ENCODE results near the gene STK25. TPM values are rescaled to one million over a fixed set of nuclear protein-coding genes. Genes with fewer than 3 reads are reported as not detected.

STK25 gene
- total RNA-seq, 1 donor from 2014 or later = 259 TPM

DNA sequence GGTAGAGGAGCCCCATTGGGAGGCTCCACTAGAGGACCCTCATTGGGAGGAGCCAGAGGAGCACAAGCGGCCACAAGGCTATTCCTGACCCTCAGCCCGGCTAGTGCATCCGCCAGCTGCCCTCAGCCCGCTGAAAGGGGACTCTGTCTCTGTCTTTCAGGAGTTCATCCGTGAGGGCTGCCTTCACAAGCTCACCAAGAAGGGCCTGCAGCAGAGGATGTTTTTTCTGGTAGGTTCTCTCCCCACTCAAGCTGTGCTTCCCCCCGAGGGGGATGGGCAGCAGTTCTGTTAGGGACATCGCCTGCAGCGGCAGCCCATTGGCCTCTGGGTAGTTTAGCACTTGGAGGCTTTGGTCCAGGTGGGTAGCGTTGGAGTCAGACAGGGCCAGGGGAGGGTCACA lies 25.1 kb downstream of the STK25 start:
- H3K36me3 ChIP-seq = peaks cover 16 to 38% of the 10 kb centered on the region in 2 donors
- H3K4me3 ChIP-seq = no peak overlapping the region
- TF ChIP-seq, protein P1, sequence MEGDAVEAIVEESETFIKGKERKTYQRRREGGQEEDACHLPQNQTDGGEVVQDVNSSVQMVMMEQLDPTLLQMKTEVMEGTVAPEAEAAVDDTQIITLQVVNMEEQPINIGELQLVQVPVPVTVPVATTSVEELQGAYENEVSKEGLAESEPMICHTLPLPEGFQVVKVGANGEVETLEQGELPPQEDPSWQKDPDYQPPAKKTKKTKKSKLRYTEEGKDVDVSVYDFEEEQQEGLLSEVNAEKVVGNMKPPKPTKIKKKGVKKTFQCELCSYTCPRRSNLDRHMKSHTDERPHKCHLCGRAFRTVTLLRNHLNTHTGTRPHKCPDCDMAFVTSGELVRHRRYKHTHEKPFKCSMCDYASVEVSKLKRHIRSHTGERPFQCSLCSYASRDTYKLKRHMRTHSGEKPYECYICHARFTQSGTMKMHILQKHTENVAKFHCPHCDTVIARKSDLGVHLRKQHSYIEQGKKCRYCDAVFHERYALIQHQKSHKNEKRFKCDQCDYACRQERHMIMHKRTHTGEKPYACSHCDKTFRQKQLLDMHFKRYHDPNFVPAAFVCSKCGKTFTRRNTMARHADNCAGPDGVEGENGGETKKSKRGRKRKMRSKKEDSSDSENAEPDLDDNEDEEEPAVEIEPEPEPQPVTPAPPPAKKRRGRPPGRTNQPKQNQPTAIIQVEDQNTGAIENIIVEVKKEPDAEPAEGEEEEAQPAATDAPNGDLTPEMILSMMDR (IDR thresholded peaks at IDR 0.05) = no peak
- H3K27me3 ChIP-seq = no peaks in the 10 kb centered on the region
- no peaks in the 10 kb centered on the region for H3K9me3 ChIP-seq
- no peaks in the 10 kb centered on the region for H3K4me1 ChIP-seq
- H3K27ac ChIP-seq = no peak overlapping the region
- no peak for DNase-seq (ENCODE audit: low spot score in 2 of 2)
- intact Hi-C loops (cut with DNase I) = no loop called here

DNA sequence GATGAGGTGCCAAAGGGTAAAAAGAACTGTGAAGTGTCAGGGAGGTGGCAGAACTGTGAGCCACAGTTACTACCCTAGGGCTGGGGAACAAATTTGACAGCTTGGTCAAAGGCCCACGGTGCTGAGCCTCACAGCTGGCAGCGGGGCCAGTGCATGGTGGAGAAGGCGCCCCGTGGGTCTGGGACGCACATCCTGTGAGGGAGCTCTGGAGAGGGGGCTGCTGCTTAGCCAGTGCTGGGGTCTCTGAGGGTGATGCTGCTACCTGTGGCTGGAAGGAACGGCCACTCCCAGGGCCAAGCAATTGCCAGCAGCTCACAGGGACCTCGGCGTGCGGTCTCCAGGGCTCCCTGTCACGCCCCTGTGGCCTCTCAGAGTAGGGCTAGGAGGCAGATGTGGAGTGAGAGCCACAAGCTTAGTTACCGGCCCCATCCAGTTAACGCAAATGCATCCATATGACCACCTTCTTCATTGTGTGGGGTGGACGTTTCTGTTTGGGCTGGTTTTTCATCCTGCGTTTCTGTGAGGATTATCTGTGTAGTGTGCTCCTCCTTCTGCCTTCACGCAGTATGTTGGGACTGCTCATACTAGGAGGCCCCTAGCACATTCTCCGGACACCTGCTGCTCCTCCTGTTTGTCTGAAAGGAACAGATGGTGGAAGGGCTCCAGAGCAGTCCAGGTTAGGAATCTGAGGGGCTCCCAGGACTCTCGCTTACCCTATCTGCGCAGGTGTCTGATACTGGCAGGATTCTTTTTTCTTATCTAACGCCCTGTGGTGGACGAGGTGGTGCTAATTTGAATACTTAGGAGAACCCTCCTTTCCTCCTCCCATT lies 26.0 kb downstream of the STK25 start:
- Histone ChIP-seq H3K36me3 (peaks cover 16 to 45% of the 10 kb centered on the region in 2 donors), H3K4me1 (no peaks in the 10 kb centered on the region), H3K9me3 (no peaks in the 10 kb centered on the region), H3K4me3 (no peak overlapping the region), H3K27me3 (no peaks in the 10 kb centered on the region), H3K27ac (no peak overlapping the region)
- DNase-seq (ENCODE audit: low spot score in 2 of 2) = no peak
- TF ChIP-seq, protein P1 (IDR thresholded peaks at IDR 0.05) = no peak
- intact Hi-C loops (cut with DNase I) = no loop called here

DNA sequence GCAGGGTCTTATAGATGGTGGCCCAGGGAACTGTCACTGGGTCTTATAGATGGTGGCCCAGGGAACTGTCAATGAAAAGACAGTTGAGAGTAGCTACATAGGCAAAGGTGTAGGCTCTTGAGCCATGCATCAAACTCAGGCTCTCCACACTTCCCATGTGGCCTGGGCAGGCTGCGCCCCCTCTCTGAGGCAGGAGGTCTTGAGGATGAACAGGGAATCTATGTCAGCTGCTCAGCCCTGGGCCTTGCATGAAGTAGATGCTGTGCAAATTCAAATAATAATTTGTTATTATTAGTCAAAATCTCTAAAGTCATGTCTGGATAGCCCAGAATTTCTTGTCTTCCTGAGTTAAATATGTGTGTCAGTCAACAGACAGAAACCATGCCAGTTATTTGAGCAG lies 26.7 kb downstream of the STK25 start:
- intact Hi-C loops (cut with DNase I) = no loop called here
- H3K36me3 ChIP-seq = peaks cover 16 to 40% of the 10 kb centered on the region in 2 donors
- no peak for DNase-seq (ENCODE audit: low spot score in 2 of 2)
- TF ChIP-seq, protein P1 (IDR thresholded peaks at IDR 0.05) = no peak
- no peak overlapping the region for H3K27ac ChIP-seq
- H3K4me1 ChIP-seq = no peaks in the 10 kb centered on the region
- no peaks in the 10 kb centered on the region for H3K27me3 ChIP-seq
- no peak overlapping the region for H3K4me3 ChIP-seq
- no peaks in the 10 kb centered on the region for H3K9me3 ChIP-seq

DNA sequence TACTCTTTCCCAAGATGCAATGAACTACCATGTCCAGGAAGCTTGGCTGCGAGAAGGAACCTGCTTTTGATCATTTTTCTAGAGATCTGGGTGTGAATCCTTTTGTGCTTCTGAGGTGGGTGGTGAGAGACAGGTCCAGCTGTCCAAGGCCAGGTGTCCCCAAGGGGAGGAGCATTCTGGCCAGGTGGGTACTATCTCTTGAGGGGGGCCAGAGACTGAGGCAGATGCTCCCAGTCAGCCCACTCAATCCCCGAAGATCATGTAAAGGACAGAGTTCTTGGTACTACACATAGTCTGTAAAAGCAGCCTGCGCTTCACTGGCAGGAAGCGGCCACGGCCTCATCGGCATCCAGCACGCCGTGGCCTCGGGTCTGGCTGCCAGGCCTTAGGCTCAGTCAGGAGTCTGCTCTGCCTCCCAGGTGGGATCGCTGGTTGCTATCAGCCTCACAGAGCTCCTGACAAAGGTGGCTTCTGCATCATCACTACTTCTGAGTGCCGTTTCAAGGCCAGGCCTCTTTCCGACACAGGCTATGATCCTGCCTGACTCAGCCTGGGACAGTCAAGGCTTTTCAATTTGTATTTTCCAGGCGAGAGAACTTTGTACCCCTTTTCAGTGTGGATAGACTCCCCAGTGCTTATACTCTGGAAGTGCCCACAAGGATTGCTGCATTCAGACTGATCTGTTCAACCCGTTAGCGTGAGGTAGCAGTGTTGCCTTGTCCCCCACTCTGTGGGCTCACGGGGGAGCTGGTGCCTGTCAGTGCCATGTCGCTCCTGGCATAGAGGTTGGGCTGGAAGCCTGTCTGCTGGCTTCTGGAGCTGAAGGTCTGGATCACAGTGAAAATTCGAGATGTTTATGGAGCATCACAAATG lies 29.1 kb downstream of the STK25 start:
- H3K27ac ChIP-seq = no peak overlapping the region
- TF ChIP-seq, protein P1 (IDR thresholded peaks at IDR 0.05) = no peak
- DNase-seq (ENCODE audit: low spot score in 2 of 2) = no peak
- peaks cover 13 to 47% of the 10 kb centered on the region in 2 donors for H3K36me3 ChIP-seq
- intact Hi-C loops (cut with DNase I) = no loop called here
- H3K4me3 ChIP-seq = no peak overlapping the region
- no peaks in the 10 kb centered on the region for H3K9me3 ChIP-seq
- H3K4me1 ChIP-seq = no peaks in the 10 kb centered on the region
- H3K27me3 ChIP-seq = no peaks in the 10 kb centered on the region

DNA sequence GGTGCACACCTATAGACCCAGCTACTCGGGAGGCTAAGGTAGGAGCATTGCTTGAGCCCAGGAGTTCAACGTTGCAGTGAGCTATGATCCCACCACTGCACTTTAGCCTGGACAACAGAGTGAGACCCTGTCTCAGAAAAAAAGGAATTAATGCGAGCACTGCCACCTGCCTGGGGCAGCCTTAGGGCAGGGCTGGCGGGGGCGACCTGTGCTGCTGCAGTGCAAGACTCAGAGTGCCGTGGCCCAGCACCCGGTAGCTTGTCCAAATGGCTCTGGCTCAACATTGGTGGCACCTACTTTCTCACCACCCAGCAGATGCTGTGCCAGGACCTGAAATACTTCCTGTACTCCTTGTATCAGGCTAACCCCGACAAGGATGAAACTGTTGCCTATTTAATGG lies 30.2 kb downstream of the STK25 start:
- TF ChIP-seq, protein P1 (IDR thresholded peaks at IDR 0.05) = no peak
- H3K4me3 ChIP-seq = no peak overlapping the region

More for the DNA sequence above, 30.2 kb downstream of the STK25 start:
- H3K9me3 ChIP-seq = no peaks in the 10 kb centered on the region
- H3K27me3 ChIP-seq = no peaks in the 10 kb centered on the region
- H3K27ac ChIP-seq = no peak overlapping the region
- no peaks in the 10 kb centered on the region for H3K4me1 ChIP-seq
- DNase-seq (ENCODE audit: low spot score in 2 of 2) = no peak
- peaks cover 3 to 37% of the 10 kb centered on the region in 2 donors for H3K36me3 ChIP-seq
- intact Hi-C loops (cut with DNase I) = no loop called here
